Omental fat pad (tissue), 4 donors: ENCODE results near the gene MAP4K4. TPM values are rescaled to one million over a fixed set of nuclear protein-coding genes. Genes with fewer than 3 reads are reported as not detected.
A peak's percentile ranks its signal among the peaks of the same experiment; 100 is the strongest.

Experiments used
- ATAC-seq: fragments of 150-250 bp; one replicate; pipeline ENCODE4 v1.9.1; 2016; ENCODE audit warnings: mild to moderate bottlenecking, moderate library complexity; ENCODE audit not compliant: low FRiP score
- DNase-seq: peaks from one replicate; pipeline ENCODE4 v3.0.0-alpha.2; 2019; ENCODE audit warnings: low spot score
- total RNA-seq, 4 donors: library from RNA; depleted of rRNA; stranded (reverse); fragments of >200 nt; gene quantifications; one replicate each; pipeline ENCODE4 v1.1.0, GENCODE V29; 2016
- TF ChIP-seq, protein P1 (sequence below), 3 donors: fragments of 450-650 bp; IDR thresholded peaks; one replicate each; pipeline ENCODE4 v1.5.1; 2016 to 2017; ENCODE audit warnings: antibody characterized with exemption in 3 of 3, mild to moderate bottlenecking in 3 of 3, moderate library complexity in 2 of 3

MAP4K4 gene
- total RNA-seq, 4 donors from 2014 or later = 85.9 to 199 (median 110) TPM

DNA sequence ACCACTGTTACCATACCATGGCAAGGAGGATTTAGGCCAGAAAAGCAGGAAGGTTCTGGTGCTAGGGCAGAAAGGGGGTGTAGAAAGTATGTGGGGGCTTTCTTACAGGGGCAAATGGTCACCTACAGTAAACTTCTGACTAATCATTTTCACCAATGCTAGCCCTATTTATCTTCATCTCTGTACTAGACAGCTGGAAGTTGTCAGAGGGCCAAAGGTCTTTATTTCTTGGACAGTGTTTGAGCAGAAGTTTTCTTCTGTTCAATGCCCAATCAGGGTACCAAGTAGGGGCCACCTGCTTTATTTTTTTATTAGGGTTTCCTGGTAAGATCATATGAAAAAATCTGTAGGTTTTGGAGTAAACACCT lies 37.6 kb downstream of the MAP4K4 start:
- ATAC-seq = no peak
- TF ChIP-seq, protein P1, sequence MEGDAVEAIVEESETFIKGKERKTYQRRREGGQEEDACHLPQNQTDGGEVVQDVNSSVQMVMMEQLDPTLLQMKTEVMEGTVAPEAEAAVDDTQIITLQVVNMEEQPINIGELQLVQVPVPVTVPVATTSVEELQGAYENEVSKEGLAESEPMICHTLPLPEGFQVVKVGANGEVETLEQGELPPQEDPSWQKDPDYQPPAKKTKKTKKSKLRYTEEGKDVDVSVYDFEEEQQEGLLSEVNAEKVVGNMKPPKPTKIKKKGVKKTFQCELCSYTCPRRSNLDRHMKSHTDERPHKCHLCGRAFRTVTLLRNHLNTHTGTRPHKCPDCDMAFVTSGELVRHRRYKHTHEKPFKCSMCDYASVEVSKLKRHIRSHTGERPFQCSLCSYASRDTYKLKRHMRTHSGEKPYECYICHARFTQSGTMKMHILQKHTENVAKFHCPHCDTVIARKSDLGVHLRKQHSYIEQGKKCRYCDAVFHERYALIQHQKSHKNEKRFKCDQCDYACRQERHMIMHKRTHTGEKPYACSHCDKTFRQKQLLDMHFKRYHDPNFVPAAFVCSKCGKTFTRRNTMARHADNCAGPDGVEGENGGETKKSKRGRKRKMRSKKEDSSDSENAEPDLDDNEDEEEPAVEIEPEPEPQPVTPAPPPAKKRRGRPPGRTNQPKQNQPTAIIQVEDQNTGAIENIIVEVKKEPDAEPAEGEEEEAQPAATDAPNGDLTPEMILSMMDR (IDR thresholded peaks at IDR 0.05) = no peak
- DNase-seq = no peak

DNA sequence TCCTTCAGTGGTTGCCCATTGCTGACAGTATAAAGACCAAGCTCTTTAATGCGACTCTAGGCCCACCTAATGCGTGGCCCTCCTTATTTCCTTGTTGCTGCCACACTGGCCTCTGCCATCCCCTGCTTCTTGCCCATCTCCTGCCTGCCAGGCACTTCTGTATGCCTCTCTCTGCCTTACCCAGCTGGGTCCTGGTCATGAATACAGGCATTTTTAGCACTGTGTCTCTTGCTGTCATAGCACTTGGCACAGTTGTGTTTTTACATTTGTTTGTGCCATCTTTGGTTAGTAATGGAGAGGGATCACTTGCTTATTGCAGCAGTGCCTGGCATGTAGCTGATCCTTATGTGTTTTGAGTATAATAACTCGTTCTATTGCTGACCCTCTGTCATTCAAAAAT lies 38.7 kb downstream of the MAP4K4 start:
- TF ChIP-seq, protein P1 (IDR thresholded peaks at IDR 0.05) = no peak
- ATAC-seq = peak; percentile 13
- no peak for DNase-seq

DNA sequence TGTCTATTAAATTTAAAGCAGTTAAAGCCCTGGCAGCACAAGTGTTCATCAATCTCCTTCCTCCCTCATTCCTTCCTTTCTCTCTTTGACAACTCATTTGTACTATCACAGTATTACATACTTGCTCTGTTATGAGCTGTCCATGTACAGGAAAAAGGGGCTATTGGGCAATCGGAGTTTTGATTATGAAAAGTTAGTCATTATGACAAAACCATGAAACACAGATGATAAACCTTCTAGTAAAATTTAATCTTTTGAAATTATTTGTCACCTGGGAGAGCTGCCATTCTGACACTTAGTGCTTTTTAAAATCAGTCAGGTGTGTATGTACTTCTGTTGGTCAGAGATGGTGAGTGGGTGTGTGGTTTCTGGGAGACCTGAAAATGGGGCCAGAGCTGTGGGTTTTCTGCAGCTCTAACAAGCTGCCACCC lies 39.4 kb downstream of the MAP4K4 start:
- TF ChIP-seq, protein P1 (IDR thresholded peaks at IDR 0.05) = no peak
- DNase-seq = no peak
- ATAC-seq = peak; percentile 68

DNA sequence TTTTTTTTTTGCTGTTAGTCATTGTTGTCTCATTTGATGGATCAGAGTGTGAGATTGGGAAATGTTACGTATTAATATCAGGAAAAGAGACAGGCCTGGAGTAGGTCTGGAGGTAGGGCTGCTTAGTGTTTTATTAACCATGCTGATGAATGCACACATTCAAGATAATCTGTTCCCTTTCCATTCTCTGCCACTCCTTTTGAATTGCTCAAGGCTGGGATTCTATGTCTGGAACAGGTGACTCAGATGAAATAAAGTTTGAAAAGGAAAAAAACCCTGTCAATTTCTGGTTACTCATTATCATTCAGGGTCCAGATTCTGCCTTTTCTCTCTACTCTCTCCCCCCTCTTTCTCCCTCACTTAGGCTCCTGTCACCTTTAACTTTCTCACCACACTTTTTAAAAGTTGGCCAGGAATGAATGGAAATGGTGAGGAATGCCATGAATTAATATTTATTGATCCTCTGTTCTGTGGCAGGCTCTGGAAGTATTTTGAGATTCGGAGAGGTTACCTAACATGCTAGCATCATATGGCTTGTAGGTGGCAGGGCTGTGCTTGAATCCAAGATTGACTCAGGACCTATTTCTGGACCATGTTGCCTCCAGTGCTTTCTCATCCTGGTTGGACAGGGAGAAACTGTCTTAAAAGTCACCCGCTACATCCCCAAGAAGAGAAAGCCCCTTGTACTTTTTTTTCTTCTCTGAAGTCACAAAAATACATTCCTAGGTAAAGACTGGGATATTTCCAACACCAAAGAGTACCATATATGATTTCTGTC lies 40.2 kb downstream of the MAP4K4 start:
- ATAC-seq = peak; percentile 64
- DNase-seq = no peak
- TF ChIP-seq, protein P1 (IDR thresholded peaks at IDR 0.05) = no peak

DNA sequence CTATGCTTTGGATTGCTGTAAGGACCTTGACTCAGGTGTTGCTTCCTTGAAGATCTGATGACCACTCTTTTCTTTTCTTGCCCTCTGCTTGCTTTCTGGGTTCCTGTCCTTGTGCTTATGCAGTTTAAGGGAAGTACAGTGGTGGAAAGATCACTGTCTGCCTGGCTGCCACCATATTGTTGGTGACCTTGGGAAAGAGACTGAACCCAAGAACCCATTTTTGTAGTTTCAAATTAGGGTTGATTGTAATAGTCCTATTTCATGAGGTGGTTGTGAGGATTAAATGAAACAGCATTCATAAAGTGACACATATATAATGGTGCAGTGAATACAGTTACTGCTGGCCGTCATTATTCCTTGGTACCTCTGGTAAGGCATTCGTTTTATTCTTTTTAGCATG lies 41.1 kb downstream of the MAP4K4 start:
- TF ChIP-seq, protein P1 (IDR thresholded peaks at IDR 0.05) = no peak
- ATAC-seq = no peak
- no peak for DNase-seq

DNA sequence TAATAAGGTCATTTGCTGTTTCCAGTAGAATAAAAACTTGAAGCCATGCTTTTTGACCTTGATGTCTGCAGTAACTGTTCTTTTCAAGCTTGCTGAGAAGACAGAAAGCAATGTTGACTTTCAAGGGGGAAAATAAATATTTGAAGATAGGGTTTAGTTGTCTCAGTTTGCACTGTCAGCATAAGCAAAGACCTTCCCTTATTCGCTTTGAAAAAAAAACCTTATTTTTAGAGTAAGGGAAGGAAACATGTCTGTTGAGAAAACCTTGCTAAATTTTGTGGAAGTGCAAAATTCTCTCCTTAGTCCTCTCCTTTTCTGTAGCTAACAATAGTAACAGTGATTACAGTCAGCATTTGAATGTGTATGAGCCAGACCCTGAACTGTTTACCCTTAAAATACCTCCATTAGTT lies 43.1 kb downstream of the MAP4K4 start:
- TF ChIP-seq, protein P1 (IDR thresholded peaks at IDR 0.05) = no peak
- ATAC-seq (no peak), DNase-seq (no peak)
